Fibroblast of the aortic adventitia (primary cell): ENCODE data around the gene CNIH3. TPM values are rescaled to one million over a fixed set of nuclear protein-coding genes. Genes with fewer than 3 reads are reported as not detected.

ENCODE experiments used
- DNase-seq: peaks from one replicate; pipeline ENCODE4 v3.0.0-alpha.2; 2010; ENCODE audit warnings: low read depth
- H3K4me3 ChIP-seq: 2 replicates; pipeline ENCODE4 v1.5.1; 2011; ENCODE audit warnings: low read depth, mild to moderate bottlenecking, control low read depth, low read length, moderate library complexity
- CTCF ChIP-seq: IDR thresholded peaks from 2 replicates; pipeline ENCODE4 v1.5.1; 2011; ENCODE audit warnings: mild to moderate bottlenecking, low read length, control low read depth, inconsistent platforms; ENCODE audit not compliant: insufficient read depth
- total RNA-seq: library from RNA; depleted of rRNA; stranded (reverse); fragments of >200 nt; gene quantifications from 2 replicates; pipeline ENCODE4 v1.2.3, GENCODE V29; 2012; ENCODE audit warnings: low replicate concordance

CNIH3 gene
- total RNA-seq, 1 donor: 31.5 TPM

- no peak for TF ChIP-seq CTCF
- DNase-seq: no peak
- no peak overlapping the region for H3K4me3 ChIP-seq
These were observed 40.3 kb downstream of the CNIH3 start for GRCh38 chr1:224656392-224656791.

- H3K4me3 ChIP-seq: no peak overlapping the region
- TF ChIP-seq CTCF: no peak
- no peak for DNase-seq
These were observed 44.0 kb downstream of the CNIH3 start for GRCh38 chr1:224660074-224660473.

- no peak overlapping the region for H3K4me3 ChIP-seq
These were observed 46.8 kb downstream of the CNIH3 start for GRCh38 chr1:224662870-224663269.

GRCh38 chr1:224665016-224665415, 48.9 kb downstream of the CNIH3 start:
- DNase-seq: no peak
- no peak for TF ChIP-seq CTCF
- H3K4me3 ChIP-seq: no peak overlapping the region

More at GRCh38 chr1:224662870-224663269, 46.8 kb downstream of the CNIH3 start:
- no peak for TF ChIP-seq CTCF
- no peak for DNase-seq

- no peak for TF ChIP-seq CTCF
- DNase-seq: no peak
- no peak overlapping the region for H3K4me3 ChIP-seq
These were observed 50.0 kb downstream of the CNIH3 start for GRCh38 chr1:224666078-224666477.

- H3K4me3 ChIP-seq: no peak overlapping the region
- no peak for TF ChIP-seq CTCF
- no peak for DNase-seq
These were observed 50.8 kb downstream of the CNIH3 start for GRCh38 chr1:224666913-224667312.

- no peak for TF ChIP-seq CTCF
- no peak for DNase-seq
- no peak overlapping the region for H3K4me3 ChIP-seq
These were observed 52.9 kb downstream of the CNIH3 start for GRCh38 chr1:224668984-224669383.
